NT2/D1 (cell line): ENCODE data around the gene SLC2A8.

Experiments used
- DNase-seq: peaks from one replicate; pipeline ENCODE4 v3.0.0-alpha.2; 2011; ENCODE audit warnings: low read depth, low spot score
- H3K27me3 ChIP-seq: 2 replicates; pipeline ENCODE4 v1.6.0; 2011; ENCODE audit warnings: mild to moderate bottlenecking; ENCODE audit not compliant: insufficient read length, insufficient read depth
- H3K36me3 ChIP-seq: 2 replicates; pipeline ENCODE4 v1.6.1; 2011; ENCODE audit warnings: mild to moderate bottlenecking, low read length, mixed read lengths; ENCODE audit not compliant: insufficient read depth, insufficient read length
- H3K4me1 ChIP-seq: 2 replicates; pipeline ENCODE4 v1.5.1; 2011; ENCODE audit not compliant: insufficient read depth, insufficient read length
- H3K4me3 ChIP-seq: 2 replicates; pipeline ENCODE4 v1.5.1; 2011; ENCODE audit warnings: low read depth; ENCODE audit not compliant: insufficient read length
- H3K9ac ChIP-seq: 2 replicates; pipeline ENCODE4 v1.6.0; 2011; ENCODE audit warnings: low read depth; ENCODE audit not compliant: insufficient read length
- H3K9me3 ChIP-seq: 2 replicates; pipeline ENCODE4 v1.5.1; 2011; ENCODE audit warnings: mild to moderate bottlenecking, low read length; ENCODE audit not compliant: insufficient read depth
- SUZ12 ChIP-seq: IDR thresholded peaks from 2 replicates; pipeline ENCODE4 v1.6.1; 2011; ENCODE audit not compliant: insufficient read length, insufficient read depth; ENCODE audit errors: extremely low read depth
- YY1 ChIP-seq: IDR thresholded peaks from 2 replicates; pipeline ENCODE4 v1.6.1; 2011; ENCODE audit not compliant: insufficient read length, insufficient read depth
- ZNF274 ChIP-seq: IDR thresholded peaks from 2 replicates; pipeline ENCODE4 v1.6.1; 2011; ENCODE audit warnings: mild to moderate bottlenecking, low read depth, low read length

The SLC2A8 gene

DNA sequence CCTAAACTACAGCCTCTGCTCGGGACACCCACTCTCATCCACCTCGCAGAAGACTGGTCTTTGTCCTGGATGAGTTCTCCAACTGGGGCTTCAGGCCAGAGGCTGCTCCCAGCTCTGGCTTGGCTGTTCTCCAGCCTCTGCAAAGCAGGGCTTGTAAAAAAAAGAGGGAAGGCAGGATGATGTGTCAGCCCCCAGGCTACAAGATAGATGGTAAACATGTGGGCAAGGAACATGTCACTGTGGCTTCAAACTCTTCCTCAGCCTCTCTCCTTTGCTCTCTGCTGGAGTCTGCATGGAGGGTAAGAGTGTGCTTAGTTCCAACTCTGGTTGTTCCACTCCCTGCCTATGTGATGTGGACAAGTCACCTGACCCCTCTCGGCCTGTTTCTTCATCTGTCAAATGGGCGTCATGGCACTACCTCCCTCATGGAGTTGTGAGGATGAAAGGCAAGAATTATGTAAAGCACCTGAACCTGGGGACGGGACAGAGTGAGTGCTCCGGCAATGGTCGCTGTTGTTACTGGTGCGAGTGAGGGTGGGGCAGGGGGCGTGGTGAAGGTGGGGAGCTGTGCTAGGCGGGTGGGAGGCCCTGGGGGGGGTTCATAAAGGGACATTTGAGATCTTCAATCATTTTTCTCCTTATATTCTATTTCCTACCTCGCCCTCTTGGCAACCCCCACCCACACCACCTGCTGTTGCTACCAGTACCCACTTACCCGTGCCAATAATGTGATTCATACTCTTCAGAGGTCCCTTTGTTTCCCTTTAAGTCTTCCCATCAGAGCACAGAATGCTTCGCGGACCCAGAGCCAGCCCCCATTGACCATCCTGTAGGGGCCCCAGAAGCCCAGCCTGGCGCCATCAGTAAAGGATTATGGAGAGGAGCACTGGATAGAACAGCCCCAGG lies 20.4 kb downstream of the SLC2A8 start:
- DNase-seq: no peak
- TF ChIP-seq SUZ12 (no peak), YY1 (no peak), ZNF274 (no peak)
- Histone ChIP-seq H3K4me1 (peaks cover 7% of the 10 kb centered on the region), H3K9me3 (no peaks in the 10 kb centered on the region), H3K4me3 (no peak overlapping the region), H3K9ac (no peak overlapping the region), H3K36me3 (peaks cover 12% of the 10 kb centered on the region), H3K27me3 (no peaks in the 10 kb centered on the region)

DNA sequence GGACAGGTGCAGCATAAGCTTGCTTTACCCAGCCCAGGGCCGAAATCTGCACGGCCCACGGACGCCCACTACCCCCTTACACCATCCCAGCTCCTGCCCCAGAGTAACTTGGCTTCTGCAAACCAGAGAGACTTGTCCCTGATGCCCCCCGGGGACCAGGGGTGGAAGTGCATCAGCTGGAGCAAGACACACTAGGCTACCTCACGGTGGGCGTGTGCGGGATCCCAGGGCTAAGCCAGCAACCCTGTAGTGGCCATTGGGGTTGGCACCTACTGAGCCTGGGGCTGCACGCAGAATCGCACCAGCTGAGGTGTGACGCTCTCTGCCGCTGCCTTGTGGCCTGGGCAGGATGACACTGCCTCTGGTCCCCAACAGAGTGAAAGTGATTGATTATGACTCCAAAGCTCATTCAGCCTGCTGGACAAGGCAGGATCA lies 21.1 kb downstream of the SLC2A8 start:
- no peaks in the 10 kb centered on the region for H3K9me3 ChIP-seq
- TF ChIP-seq YY1: no peak
- TF ChIP-seq ZNF274: no peak
- TF ChIP-seq SUZ12: no peak
- peaks cover 10% of the 10 kb centered on the region for H3K36me3 ChIP-seq
- H3K9ac ChIP-seq: no peak overlapping the region
- peaks cover 13% of the 10 kb centered on the region for H3K4me1 ChIP-seq
- no peaks in the 10 kb centered on the region for H3K27me3 ChIP-seq
- DNase-seq: peak; percentile 62
- H3K4me3 ChIP-seq: no peak overlapping the region

DNA sequence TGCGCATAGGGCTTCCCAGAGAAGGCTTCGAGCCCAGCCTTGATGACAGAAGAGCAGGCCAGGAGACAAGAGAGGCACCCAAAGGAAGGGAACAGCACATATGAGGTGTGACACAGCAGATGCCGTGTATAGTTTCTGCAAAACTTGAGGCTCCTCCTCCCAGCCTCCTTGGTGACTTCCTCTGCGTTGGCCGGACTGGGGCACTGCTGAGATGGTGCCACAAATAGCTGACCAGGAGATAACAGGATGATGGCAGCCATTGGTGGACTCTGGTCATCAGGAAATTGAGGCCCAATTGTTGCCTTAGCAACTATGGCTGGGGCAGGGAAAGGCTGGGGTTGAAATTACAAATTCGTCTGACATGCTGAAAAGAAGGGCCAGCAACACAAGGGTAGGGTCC lies 22.4 kb downstream of the SLC2A8 start:
- DNase-seq: no peak
- Histone ChIP-seq H3K4me1 (peaks cover 13% of the 10 kb centered on the region), H3K27me3 (no peaks in the 10 kb centered on the region), H3K9me3 (no peaks in the 10 kb centered on the region), H3K9ac (no peak overlapping the region), H3K4me3 (no peak overlapping the region), H3K36me3 (peaks cover 10% of the 10 kb centered on the region)
- TF ChIP-seq ZNF274: no peak
- TF ChIP-seq YY1: no peak
- TF ChIP-seq SUZ12: no peak

DNA sequence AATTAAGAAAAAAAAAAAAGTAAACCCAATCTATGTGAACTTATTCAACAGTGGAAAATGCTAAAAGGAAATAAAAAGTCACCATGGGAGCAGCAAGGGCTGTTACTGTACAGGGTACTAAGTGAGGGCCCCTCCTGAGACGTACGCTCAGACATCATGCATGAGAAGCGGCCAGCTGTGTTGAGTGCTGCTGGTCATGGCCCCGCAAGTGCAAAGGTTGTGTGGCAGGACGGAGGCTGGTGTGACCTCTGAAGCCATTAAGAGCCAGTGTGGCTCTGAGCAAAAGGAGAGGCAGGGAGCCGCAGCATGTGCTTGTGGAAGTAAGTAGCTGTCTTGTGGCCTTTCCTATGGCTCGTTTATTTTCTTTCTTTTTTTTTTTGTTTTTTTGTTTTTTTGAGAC lies 24.1 kb downstream of the SLC2A8 start:
- no peak overlapping the region for H3K9ac ChIP-seq
- no peak overlapping the region for H3K4me3 ChIP-seq
- DNase-seq: no peak
- no peaks in the 10 kb centered on the region for H3K27me3 ChIP-seq
- H3K4me1 ChIP-seq: peaks cover 13% of the 10 kb centered on the region
- H3K36me3 ChIP-seq: peaks cover 10% of the 10 kb centered on the region
- H3K9me3 ChIP-seq: no peaks in the 10 kb centered on the region
- TF ChIP-seq YY1 (no peak), ZNF274 (no peak), SUZ12 (no peak)

DNA sequence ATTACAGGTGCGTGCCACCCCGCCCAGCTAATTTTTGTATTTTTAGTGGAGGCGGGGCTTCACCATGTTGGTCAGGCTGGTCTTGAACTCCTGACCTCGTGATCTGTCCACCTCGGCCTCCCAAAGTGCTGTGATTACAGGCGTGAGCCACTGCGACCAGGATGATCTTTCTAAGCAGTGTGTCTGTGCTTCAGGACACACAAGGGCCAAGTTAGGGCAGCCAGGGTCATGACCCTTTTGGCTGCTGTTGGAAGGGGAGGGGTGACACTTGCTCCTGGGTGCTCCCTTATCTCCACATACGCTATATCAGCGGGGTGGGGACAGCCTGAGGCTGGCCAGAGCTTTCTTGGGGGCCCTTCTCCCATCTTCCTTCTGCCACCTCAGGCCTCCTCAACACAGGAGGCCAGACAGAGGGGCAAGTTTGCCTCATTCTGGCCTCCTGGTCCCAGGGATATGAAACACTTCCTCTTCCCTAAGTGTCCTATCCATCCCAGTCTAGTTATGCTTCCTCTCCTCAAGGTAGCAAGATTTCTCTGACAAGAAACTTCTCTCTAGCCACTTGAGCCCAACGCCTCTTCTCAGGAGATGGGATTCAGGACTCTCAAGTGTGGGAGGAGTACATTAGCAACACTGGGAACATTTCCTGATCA lies 25.3 kb downstream of the SLC2A8 start:
- H3K27me3 ChIP-seq: no peaks in the 10 kb centered on the region
- TF ChIP-seq ZNF274 (no peak), SUZ12 (no peak), YY1 (no peak)
- H3K4me1 ChIP-seq: peaks cover 13% of the 10 kb centered on the region
- peaks cover 17% of the 10 kb centered on the region for H3K36me3 ChIP-seq
- no peaks in the 10 kb centered on the region for H3K9me3 ChIP-seq
- no peak for DNase-seq
- peak overlapping the region; percentile 95 for H3K9ac ChIP-seq
- H3K4me3 ChIP-seq: peak overlapping the region; percentile 91

DNA sequence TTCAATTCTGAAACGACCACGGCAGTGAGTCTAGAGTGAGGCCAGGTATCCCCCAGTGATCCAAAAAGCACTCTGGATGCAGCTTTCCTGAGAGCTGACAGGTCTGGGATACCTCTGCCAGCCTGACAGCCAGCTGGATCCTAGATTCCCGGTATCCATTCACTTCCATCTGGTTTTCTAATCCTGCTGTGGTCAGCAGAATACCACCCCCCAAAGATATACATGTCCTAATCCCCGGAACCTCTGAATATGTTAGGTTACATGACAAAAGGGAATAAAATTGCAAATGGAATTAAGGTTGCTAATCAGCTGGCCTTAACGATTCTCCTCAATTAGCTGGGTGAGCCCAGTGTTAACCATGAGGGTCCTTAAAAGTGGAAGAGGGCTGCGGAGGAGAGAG lies 25.8 kb downstream of the SLC2A8 start:
- peaks cover 17% of the 10 kb centered on the region for H3K36me3 ChIP-seq
- DNase-seq: no peak
- H3K9ac ChIP-seq: peak overlapping the region; percentile 95
- no peaks in the 10 kb centered on the region for H3K27me3 ChIP-seq
- H3K4me3 ChIP-seq: peak overlapping the region; percentile 91
- TF ChIP-seq YY1: no peak
- TF ChIP-seq SUZ12: no peak
- TF ChIP-seq ZNF274: no peak
- no peaks in the 10 kb centered on the region for H3K9me3 ChIP-seq
- peaks cover 13% of the 10 kb centered on the region for H3K4me1 ChIP-seq

DNA sequence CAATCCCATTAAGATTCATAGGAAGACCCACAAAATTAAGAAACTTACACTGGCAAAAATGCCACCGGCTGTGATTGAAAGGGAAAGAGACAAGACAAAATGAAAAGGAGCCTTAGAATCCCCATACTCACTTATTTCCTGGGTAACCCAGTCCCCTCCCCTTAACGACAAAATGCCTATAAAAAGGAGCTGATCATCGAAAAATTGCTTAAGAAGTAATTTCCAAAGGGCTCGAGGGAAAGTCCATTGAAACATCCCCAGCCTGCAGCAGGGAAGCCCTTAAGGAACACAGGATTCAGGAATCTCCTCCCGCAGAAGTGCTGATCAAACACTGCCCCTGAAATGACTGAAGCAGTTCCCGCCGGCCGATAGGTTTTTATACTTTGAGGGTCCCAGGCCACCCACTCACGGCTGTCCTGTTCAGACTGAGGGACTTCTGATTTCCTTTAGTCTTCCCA lies 26.5 kb downstream of the SLC2A8 start:
- peaks cover 11% of the 10 kb centered on the region for H3K4me1 ChIP-seq
- DNase-seq: no peak
- no peaks in the 10 kb centered on the region for H3K9me3 ChIP-seq
- H3K36me3 ChIP-seq: peaks cover 16% of the 10 kb centered on the region
- peak overlapping the region; percentile 95 for H3K9ac ChIP-seq
- TF ChIP-seq YY1: no peak
- TF ChIP-seq ZNF274: no peak
- TF ChIP-seq SUZ12: no peak
- H3K4me3 ChIP-seq: peak overlapping the region; percentile 91
- H3K27me3 ChIP-seq: no peaks in the 10 kb centered on the region
